GM19035 (cell line): Measurements from ENCODE around the gene RAB6D.
"Not testable (repeated sequence)": the region's sequence is repeated elsewhere in the genome, so short reads cannot be mapped to it uniquely, and the experiment has no call there.

Experiments
- ATAC-seq: cut with Tn5 transposase; IDR thresholded peaks from one replicate; pipeline ENCODE4 v1.9.1; 2021; ENCODE audit not compliant: unreplicated experiment

Gene RAB6D

DNA sequence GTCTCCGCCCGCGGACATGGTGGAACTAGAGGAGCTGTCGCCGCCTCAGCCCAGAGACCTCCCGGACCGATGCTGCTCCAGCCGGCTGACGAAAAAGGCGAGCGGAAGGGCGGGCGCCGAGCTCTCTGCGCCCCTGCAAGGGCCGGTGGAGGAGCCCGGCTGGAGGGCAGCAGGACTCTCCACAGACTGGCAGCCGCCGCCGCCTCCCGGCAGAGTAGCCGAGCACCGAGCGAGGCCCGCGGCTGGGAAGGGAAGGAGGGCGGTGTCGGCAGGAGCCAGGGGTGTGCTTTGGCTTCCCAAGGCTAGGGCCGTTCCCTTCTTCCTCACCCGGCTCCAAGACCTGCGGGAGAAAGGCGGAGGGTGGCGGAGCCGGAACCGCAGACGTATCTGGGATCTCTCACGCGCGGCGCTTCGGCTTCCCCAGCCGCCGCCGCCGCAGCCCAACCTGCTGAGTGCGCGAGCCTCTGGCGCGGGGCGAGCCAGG lies at the start of gene RAB6D:
Gene RAB6D (minus strand): TSS at position 466 of the 484 bp plus-strand sequence. CDS start 448 bp downstream, at position 18.
- not testable (repeated sequence) for ATAC-seq

- peak; percentile 79 for ATAC-seq
Measured at GRCh38 chr2:131413148-131413747, 49.3 kb upstream of the RAB6D start.

- no peak for ATAC-seq
Measured at GRCh38 chr2:131410173-131410572, 46.2 kb upstream of the RAB6D start.

GRCh38 chr2:131408778-131409177 lies 44.8 kb upstream of the RAB6D start:
- no peak for ATAC-seq

- no peak for ATAC-seq
Measured at GRCh38 chr2:131408207-131408606, 44.2 kb upstream of the RAB6D start.

- no peak for ATAC-seq
Measured at GRCh38 chr2:131404753-131405152, 40.8 kb upstream of the RAB6D start.

- ATAC-seq: no peak
Measured at GRCh38 chr2:131402320-131403039, 38.5 kb upstream of the RAB6D start.

- ATAC-seq: no peak
Measured at GRCh38 chr2:131400849-131401248, 36.9 kb upstream of the RAB6D start.

DNA sequence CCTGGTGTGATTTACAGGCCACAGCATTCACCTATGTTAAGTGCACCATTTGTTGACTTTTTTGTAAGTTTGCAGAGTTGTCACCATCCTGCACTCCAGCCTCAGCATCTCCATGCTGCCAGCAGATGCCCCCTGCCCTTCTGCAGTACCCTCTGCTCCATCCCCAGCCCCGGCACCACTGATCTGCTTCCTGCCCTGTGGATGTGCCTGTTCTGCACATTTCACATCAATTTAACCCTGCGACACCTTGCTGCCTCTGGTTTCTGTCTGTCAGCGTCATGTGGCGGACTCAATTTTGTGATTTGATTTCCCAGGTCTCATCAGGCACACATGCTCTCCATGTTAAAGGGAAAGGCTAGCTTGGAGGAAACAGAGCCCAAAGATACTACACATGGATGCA lies 36.5 kb upstream of the RAB6D start:
- not testable (repeated sequence) for ATAC-seq

DNA sequence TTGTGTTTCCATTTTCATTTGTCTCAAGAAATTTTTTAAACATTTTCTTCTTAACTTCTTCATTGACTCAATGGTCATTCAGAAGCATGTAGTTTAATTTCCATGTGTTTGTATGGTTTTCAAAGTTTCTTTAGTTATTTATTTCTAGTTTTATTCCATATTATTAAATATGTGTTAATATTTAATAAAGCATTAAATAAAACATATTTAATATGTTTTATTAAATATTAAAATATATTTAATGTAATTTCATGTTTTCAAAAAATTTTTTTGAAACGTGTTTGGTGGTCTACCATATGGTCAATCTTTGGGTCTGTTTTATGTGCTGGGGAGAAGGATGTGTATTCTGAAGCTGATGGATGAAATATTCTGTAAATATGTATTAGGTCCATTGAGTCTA lies 32.2 kb upstream of the RAB6D start:
- ATAC-seq: not testable (repeated sequence)

DNA sequence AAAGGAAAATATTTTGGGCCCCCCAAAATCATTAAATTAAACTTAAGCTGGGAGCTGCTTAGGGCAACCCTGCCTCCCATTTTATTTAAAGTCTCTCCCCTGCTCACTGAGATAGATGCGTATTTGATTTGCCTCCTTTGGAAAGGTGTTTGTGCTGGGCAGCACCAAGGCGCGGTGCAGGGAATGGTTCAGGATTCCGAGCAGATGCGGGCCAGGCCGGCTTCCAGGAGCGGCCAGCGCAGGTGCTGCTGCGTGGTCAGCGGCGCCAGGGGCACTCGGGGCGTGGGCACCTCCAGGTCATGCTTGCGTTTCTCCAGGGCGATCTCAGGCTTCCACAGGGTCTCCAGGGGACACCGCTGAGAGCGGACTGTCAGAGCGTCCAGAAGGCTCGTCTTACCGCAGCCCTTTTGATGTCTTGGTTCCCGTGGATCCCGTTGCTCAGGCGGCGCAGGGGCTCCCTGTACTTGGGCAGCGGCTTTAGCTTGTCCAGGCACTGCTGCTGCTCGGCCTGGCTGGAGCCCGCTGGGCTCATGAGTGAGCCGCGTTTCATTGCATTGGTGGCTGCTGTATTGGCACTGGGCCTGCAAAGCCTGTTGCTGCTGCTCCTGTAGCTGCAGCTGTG lies 31.2 kb upstream of the RAB6D start:
- ATAC-seq: not testable (repeated sequence)

GRCh38 chr2:131394147-131394931 lies 30.4 kb upstream of the RAB6D start:
- ATAC-seq: no peak

- not testable (repeated sequence) for ATAC-seq
Measured at GRCh38 chr2:131391953-131392352, 28.0 kb upstream of the RAB6D start.

GRCh38 chr2:131391471-131391870 lies 27.5 kb upstream of the RAB6D start:
- ATAC-seq: not testable (repeated sequence)

- not testable (repeated sequence) for ATAC-seq
Measured at GRCh38 chr2:131390495-131391130, 26.6 kb upstream of the RAB6D start.

DNA sequence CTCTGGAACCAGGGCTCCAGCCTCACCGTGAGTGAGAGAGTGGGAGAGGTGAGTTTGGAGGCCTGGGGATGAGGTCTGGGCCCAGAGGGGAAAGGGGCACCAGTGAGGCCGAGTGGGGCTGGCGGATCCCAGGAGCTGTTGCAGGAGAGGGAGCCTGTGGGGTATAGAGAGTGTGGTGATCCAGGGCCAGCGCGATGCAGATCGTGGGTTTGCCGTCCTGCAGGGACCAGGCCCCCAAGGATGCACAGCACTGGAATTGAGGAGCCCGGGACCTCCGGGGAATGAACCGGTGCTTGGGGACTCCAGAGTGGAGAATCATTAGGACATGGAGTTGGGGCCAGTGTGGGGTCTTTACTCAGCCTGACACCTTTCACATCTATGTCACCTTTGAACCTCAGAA lies 25.7 kb upstream of the RAB6D start:
- no peak for ATAC-seq

DNA sequence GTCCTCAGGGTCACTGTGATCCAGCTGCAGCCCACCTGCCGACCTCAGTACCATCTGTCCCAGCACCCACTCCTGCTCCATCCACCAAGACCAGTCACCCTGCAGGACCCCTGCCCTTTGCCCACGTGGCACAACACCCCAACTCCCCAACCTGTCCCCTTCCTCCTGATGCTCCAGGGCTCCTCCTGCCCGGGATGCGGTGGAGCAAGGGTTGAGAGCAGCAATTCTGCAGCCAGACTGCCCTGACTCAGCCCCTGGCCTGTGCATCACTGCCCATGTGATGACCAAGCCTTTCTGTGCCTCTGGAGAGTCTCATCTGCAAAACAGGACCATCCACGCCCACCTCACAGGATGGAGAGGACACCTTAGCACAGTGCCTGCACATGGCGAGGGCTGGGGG lies 24.9 kb upstream of the RAB6D start:
- ATAC-seq: not testable (repeated sequence)

DNA sequence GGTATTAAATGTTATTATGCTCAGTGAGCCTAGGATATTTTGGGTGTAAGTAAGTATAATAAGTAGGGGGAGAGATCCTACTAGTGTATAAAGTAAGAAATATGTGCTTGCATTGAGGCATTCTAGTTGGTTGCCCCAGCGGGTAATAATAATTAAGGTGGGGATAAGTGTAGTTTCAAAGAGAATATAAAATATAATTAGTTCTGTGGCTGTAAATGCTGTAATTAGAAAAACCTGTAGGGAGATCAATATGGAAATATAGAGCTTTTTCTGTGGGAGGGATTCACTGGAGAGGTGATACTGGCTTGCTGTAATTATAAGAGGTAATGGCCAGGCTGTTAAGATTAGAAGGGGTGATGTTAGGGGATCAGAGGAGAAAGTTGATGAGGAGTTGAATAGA lies 9.1 kb upstream of the RAB6D start:
- not testable (repeated sequence) for ATAC-seq

DNA sequence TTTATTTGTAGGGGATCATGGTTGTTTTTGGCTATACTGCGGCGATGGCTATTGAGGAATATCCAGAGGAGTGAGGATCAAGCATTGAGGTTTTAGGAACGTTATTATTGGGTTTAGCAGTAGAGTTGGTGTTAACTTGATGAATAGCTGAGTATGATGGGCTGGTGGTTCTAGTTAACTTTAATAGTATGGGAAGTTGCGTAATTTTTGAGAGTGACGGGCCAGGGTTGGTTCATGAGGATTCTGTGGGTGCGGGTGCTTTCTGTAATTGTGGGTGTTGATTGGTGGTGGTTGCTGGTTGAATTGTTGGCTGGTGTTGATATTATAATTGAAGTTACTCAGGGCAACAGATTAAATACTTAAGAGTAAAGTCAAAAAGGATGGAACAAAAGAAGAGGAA lies 6.0 kb upstream of the RAB6D start:
- ATAC-seq: no peak

GRCh38 chr2:131368493-131369066 lies 4.6 kb upstream of the RAB6D start:
- not testable (repeated sequence) for ATAC-seq
